HG02763 (cell line): ENCODE results near the gene POLR3K.
"Not testable (repeated sequence)": the region's sequence is repeated elsewhere in the genome, so short reads cannot be mapped to it uniquely, and the experiment has no call there.

ENCODE experiments used
- ATAC-seq: cut with Tn5 transposase; IDR thresholded peaks from one replicate; pipeline ENCODE4 v1.9.1; 2021; ENCODE audit warnings: mild to moderate bottlenecking, moderate library complexity; ENCODE audit not compliant: unreplicated experiment

POLR3K gene

GRCh38 chr16:47234-47633, 6.2 kb downstream of the POLR3K start:
- no peak for ATAC-seq

GRCh38 chr16:46510-46909, 6.9 kb downstream of the POLR3K start:
- ATAC-seq = not testable (repeated sequence)

- ATAC-seq = no peak
Measured at GRCh38 chr16:45454-45853, 8.0 kb downstream of the POLR3K start.

- ATAC-seq = no peak
Measured at GRCh38 chr16:44655-45054, 8.8 kb downstream of the POLR3K start.

- ATAC-seq = no peak
Measured at GRCh38 chr16:43294-43693, 10.1 kb downstream of the POLR3K start.

GRCh38 chr16:42691-43090, 10.7 kb downstream of the POLR3K start:
- ATAC-seq = no peak

- no peak for ATAC-seq
Measured at GRCh38 chr16:42069-42457, 11.3 kb downstream of the POLR3K start.

GRCh38 chr16:41439-42068, 11.9 kb downstream of the POLR3K start:
- no peak for ATAC-seq

- no peak for ATAC-seq
Measured at GRCh38 chr16:38941-39892, 14.2 kb downstream of the POLR3K start.

- ATAC-seq = not testable (repeated sequence)
Measured at GRCh38 chr16:38206-38605, 15.2 kb downstream of the POLR3K start.

- no peak for ATAC-seq
Measured at GRCh38 chr16:37511-37910, 15.9 kb downstream of the POLR3K start.

- no peak for ATAC-seq
Measured at GRCh38 chr16:36336-36984, 16.9 kb downstream of the POLR3K start.

GRCh38 chr16:35678-36305, 17.6 kb downstream of the POLR3K start:
- no peak for ATAC-seq

GRCh38 chr16:35011-35677, 18.3 kb downstream of the POLR3K start:
- no peak for ATAC-seq

GRCh38 chr16:34648-34987, 18.8 kb downstream of the POLR3K start:
- ATAC-seq = no peak

- no peak for ATAC-seq
Measured at GRCh38 chr16:33877-34647, 19.3 kb downstream of the POLR3K start.

GRCh38 chr16:33154-33876, 20.1 kb downstream of the POLR3K start:
- ATAC-seq = not testable (repeated sequence)

GRCh38 chr16:30627-31026, 22.8 kb downstream of the POLR3K start:
- ATAC-seq = not testable (repeated sequence)

- not testable (repeated sequence) for ATAC-seq
Measured at GRCh38 chr16:25926-26348, 27.5 kb downstream of the POLR3K start.
